Ecto neural progenitor cell (in vitro differentiated cells): ENCODE measurements around the gene CMC2.
A peak's percentile ranks its signal among the peaks of the same experiment; 100 is the strongest.

Experiments
- DNase-seq: peaks from one replicate; pipeline ENCODE4 v3.0.0-alpha.2; 2018; ENCODE audit warnings: low spot score

The CMC2 gene

DNA sequence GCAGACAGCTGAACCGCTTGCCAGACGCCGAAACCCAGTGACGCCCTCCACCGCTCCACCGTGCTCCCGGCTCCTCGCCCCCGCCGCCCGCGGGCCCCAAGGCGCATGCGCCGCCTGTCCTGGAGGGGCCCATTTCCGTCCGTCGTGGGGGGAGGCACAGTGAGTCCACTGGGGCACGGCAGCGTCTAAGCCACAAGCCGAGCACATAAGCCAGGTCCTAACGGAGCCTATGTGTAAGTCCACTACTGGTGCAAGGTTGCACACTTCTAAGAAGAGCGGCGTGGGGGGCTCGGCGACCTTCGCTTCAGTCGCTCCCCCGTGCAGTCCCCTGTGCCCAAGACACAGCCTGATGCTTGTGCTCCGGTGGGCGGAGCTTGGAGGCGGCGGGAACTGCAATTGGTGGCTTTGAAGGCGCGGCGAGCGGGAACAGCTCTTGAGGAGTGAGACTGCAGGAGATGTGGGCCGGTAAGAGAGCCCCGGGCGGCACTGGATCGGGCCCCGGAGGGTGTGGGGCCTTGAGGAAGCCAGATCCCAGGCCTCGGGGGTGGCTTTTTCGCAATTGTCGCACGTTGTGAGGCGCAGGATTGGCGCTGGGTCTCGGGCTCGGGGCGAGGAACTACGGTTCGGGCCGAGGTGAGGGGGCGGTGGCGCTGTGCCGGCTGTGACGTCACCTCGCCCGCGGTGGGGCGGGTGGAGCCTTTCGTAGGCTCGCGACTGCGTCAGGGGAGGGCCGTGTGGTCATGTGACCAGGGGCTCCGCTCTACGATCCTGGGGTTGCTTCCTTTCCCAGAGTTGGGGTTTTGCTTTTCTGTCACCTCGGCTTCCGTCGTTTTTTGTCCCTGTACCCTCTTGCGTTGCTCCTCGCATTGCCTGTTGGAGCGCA lies at the start of gene CMC2, which contains the start of gene CENPN:
TSS of gene CMC2 (minus strand) at position 73 of the 883 bp plus-strand sequence. CDS start 9,491 bp downstream, outside the sequence.
TSS of gene CENPN (plus strand) at position 402 of the 883 bp plus-strand sequence. CDS start 4,726 bp downstream, outside the sequence.
- DNase-seq, result peak; percentile 99

DNA sequence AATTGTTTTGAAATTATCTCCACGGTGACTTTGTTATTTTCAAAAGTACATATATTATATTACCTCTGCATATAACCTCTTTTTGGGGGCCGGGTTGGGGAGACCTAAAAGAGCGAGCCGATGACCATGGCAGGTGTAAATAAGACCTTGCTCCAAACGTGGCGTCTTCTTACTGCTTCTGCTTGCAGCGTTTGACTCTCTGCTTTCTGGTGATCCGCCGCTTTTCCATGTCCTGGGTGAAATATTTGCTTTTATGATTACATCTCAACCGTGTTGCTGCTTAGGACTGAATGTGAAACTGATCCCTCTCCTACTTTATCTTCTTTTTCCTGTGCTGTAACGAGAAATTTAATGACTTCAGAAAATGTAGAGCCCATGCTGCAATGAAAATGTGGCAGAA lies 47.1 kb upstream of the CMC2 start:
- DNase-seq, result no peak

DNA sequence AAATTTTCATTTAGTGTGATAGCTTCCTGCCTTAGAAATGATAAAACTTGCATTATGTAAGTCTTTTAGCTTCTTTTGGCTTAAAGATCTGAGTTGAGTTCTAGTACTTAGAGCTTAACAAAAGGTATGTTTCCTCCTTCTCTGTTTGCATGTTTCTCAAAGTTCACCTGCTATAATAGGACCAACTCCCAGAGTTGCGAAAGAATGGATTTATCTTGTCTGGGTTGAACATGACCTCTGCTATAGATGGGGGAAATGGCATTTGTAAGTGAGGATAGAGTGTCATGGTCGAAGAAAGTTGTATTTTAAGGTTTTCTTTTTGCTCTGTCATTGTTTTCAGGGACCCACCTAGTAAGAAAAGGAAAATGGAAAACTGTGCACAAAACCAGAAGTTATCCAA lies 36.1 kb upstream of the CMC2 start:
- DNase-seq, result no peak

DNA sequence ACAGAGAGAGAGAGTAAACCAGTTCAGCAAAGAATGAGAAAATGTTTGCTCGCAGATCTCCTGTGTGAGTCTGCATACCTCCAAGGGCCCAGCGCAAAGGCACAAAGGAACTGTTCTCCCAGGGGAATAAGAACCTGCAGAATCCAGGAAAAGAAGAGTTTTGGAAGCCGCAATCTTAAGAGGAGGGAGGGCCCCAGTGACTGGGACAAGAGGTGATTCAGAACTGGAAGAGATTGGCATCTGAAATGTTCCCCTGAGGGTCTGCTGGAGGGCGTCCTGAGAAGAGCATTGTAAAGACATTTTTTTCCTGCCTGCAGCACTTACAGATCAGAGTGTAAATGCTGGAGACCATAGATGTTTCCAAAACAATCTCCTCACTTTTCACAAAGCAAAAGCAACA lies 35.0 kb upstream of the CMC2 start:
- no peak for DNase-seq

DNA sequence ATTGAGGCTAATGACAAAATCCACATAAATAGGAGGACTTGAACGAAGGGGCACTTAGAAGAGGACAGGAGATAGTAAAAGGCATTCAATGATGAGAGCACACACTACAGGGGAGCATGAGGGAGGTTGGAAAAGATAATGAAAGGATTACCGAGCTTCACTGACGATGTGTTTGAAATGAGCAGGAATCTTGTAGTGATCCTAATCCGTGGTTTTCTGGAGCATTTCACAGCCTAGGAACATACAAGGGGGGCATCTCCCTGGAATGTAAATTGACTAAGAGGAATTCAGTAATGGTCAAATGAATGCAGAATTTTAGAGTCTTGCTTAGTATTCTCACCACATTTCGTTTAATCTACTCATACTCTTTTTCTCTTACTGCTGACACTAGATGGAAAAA lies 34.2 kb upstream of the CMC2 start:
- no peak for DNase-seq

DNA sequence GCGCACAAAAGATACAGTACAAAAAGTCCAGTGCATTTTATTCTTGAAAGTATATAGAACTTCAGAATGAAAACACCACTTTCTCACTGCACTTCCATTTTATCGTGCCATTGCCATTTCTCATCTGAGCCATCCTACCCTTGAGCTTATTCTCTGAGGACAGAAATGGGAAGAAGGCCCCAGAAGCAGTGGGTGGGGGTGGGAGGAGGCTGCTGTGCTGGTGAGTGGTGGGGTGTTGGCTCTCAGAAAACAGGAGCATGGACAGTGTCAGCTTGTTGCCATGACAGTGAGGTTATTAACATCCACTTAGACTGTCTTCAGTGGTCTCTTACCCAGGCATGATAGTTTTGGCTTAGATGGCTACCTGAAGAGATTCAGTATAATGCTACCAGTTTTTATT lies 33.4 kb upstream of the CMC2 start:
- no peak for DNase-seq

DNA sequence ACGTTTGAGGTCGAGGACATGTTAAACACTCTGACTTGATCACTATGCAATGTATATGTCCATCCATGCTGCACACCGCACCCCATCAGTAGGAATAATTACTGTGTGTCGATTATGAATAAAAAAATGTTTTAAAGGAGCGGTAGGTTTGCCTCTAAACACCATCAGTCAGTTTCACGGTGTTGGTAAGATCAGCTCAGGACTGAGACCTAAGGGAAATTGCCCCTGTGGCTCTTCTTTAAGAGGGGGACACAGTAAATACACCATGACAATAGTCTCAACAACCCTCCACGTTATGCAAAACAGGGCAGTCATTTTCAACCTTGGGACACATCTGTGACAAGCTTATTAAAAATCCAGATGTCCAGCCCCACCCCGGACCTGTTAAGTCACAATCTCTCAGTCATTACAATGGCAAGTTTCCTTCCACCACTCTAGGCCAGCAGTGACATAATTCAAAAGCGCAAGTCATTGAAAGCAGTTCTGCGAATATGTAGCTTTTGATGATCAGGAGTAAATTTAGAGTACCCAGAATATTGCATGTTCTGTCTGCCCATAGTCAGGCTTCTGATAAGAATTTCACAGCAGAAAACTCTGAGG lies 30.2 kb upstream of the CMC2 start:
- no peak for DNase-seq

DNA sequence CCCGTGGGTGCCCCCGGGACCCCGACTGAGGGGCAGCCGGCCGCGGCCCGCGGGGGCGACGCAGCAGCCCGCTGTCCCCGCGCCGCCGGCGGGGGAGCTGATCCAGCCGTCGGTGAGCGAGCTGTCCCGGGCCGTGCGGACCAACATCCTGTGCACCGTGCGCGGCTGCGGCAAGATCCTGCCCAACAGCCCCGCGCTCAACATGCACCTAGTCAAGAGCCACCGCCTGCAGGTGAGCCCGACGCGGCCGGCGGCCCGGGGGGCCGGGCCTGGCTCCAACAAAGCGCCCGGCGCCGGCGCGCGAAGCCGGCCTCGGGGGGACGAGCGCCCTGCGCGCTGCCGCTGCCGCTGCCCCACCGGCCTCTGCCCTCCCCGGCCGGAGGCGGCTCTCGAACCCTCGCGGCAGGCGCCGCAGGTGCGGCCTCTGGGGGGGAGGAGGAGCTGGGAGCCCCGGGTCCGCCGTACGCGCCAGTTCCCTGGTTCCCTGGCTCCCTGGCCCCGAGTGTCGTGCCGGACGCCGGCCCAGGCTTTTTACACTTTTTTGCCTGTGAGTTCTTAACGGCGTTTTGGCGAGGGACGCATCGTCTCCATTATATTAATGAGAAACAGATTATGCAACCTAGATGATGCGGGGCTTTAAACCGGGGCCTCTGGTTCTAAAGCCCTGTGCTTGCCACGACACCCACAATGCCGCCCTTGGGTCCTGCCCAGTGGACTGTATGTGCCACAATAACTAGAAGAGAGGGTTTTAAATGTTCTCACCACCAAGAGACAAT lies 29.5 kb upstream of the CMC2 start:
- peak; percentile 65 for DNase-seq

DNA sequence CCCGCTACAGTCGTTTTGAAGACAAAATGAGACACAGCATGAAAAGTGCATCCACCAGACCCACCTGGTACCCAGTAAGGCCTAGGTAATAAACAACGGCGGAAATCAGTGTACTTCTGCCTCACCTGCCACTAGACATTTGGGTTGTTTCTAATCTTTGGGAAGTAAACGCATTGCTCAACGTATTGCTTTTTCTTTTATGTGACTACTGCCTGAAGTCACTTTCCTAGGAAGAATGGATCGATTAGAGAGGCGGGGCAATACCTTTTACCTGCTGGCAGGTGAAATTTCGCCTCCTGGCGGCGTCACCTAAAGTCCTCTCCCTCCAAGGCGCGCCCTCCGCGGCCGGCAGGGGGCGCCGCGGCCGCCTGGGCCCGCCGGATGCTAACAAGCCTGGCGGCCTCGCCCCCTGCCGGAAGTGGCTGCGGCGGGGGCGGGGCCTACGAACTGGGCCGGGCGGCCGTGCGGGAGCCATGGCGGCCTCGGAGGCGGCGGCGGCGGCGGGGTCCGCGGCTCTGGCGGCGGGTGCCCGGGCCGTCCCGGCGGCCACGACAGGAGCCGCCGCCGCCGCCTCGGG lies 28.8 kb upstream of the CMC2 start, which contains the start of gene ATMIN:
TSS of gene ATMIN (plus strand) at position 445 of the 577 bp plus-strand sequence. CDS start at position 474, 29 bp downstream.
- peak; percentile 90 for DNase-seq

DNA sequence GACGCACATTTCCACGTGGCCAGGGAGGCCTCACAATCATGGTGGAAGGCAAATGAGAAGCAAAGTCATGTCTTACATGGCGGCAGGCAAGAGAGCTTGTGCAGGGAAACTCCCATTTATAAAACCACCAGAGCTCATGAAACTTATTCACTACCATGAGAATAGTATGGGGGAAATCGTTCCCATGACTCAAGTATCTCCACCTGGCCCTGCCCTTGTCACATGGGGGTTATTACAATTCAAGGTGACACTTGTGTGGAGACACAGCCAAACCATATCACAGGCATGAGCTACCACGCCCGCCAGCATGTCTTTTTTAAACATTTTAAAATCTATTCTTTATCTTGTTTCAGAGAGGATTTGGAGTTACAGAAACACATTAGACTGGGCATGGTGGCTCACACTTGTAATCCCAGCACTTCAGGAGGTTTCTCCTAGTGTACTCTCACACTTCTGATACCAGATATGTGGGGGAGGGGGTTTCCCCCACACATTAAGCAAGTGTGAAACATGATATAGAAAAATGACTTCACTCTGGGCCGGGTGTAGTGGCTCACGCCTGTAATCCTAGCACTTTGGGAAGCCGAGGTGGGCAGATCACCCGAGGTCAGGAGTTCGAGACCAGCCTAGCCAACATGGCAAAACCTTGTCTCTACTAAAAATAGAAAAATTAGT lies 23.4 kb upstream of the CMC2 start:
- no peak for DNase-seq

DNA sequence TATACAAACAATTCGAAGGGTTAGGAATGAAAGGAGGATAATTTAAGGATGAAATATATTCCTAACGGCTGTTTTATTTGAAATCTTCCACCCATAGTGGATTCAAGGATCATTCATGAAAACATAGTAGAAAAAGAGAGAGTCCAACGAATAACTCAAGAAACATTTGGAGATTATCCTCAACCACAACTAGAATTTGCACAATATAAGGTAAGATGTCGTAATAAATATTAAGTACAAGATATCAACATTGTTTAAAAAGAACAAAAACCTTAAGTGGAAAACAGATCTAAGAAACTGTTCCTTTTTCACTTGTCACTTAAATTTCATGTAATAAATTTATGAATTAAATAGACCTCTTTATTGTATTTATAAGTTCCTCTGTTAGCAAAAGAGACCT lies 19.7 kb upstream of the CMC2 start:
- no peak for DNase-seq

DNA sequence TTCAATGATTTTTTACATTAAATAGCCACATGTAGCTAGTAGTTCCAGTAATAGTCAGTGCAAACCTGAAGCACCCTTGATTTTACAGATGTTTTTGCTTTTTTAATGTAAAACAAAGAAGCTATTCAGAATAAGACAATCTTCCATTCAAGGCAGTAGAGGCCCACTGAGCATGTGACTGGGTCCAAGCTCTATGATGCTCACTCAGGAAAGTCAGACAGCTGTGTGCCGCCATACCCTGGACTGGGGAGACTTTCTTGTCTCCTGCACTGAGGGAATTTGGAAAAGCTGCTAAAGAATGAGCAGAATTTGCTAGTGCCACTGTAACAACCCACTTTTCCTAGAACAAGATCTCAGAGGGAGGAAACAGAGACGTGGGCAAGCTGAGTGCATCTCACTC lies 11.8 kb upstream of the CMC2 start:
- no peak for DNase-seq

DNA sequence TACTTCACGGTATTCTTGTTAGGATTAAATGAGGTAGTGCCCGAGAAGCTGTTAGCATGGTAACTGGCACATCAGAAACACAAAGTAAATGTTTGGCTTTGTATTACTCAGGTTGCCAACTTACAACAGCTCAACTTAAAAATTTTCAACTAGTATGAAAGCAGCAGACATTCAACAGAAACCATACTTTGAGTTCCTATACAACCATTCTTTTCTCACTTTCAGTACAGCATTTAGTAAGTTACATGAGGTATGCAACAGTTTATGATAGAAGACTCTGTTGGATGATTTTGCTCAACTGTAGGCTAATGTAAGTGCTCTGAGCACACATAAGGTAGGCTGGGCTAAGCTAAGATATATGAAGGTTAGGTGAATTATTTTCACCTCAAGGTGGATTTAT lies 8.0 kb upstream of the CMC2 start:
- no peak for DNase-seq

DNA sequence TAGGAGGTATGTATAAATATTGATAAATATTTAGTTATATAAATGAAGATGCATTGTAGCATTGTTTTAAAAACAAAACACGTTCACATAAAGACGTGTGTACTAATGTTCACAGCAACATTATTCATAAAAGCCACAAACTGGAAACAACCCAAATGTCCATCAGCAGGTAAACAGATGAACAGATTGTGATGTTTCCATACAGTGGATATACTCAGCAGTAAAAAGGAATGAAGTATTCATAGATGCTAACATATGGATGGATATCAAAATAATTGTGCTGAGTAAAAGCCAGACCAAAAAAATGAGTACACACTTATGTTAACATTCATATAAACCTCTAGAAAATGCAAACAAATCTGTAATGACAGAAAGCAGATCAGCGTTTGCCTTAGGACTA lies 6.3 kb upstream of the CMC2 start:
- DNase-seq, result no peak

DNA sequence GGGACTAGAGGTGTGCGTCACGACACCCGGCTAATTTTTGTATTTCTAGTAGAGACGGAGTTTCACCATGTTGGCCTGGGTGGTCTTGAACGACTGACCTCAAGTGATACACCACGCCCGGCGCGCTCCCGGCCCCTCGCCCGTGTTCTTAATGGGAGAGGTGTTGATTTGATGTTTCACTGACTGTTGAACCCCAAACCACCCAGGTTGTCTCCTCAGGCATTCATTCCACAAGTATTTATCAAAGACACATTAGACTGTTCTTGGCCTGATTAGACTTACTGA lies 1.8 kb upstream of the CMC2 start:
- DNase-seq, result no peak

DNA sequence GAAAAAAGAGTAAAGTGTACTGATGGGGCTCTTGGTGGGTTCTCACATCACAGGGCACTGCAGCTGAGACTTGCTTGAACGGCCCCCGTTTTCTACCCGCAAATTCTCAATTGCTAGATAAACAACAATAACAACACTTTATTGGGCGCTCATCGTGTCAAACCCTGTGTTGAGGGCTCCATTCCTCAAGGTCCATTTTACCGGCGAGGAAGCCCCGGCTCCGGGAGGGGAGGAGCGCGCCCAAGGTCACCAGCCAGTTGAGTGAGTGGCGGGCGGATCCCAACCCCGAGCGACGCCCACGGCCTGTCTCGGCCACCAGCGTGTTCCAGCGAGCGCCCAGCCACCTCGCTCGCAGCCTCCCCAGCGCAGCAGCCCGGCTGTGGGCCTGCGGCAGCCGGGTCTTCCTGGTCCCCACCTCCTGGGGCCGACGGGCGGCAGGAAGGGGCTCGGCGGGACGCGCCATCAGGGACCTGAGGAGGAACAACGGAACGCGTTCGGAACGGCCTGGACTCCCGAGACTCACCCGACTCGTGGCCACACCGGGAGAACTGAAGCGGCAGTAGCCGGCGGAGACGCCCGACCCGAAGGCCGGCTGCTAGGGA lies 373 bp downstream of the CMC2 start:
- DNase-seq, result no peak

DNA sequence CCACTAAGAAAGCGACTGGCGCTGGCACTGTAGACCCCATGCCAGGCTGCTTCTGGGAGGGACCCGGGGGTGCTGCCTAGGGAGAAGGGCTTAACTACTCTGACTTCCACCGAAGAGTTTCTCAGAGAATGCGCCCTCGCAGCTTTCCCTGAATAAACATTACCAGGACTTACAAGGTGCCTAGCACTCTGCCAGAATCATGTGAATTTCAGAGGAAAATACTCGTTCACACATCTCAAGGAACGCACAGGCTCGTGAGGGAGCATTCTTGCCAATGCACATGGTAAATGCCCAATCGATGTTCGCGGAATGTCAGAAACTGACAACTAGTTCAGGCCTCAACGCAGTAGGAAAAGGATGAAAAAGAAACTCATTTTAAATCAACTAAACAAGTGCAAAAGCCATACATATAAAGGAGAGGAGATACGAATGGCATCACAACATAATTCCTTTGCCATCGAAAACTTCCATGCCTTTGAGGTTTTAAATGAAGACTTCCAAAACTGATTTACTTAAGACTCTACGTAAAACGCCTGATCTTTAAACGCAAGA lies 999 bp downstream of the CMC2 start:
- no peak for DNase-seq

DNA sequence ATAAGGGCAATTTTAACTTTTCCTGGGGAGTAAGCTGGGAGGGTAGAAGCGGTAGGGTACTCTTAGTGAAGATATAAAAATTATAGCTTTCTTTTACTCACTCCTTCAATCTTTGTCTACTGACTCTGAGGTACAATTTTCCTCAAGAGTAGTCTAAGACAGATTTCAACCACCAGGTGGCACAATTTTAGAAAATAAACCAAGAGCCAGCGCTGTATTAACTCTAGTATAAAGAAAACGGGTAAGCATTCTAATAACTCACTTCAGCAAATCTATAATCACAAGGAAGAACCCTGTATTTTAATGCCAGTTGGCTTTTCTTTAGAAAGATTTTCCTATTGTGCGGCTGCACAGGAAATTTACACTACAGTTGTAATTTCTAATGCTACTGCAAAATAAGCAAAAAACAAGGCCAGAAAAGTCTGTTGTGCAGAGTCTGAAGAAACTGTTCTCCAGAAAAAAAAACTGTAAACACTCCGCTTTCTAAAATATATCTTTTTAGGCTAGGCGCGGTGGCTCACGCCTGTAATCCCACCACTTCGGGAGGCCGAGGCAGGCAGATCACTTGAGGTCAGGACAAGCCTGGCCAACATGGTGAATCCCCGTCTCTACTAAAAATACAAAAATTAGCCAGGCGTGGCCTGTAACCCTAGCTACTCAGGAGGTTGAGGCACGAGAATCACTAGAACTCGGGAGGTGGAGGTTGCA lies 1.9 kb downstream of the CMC2 start:
- DNase-seq, result no peak

DNA sequence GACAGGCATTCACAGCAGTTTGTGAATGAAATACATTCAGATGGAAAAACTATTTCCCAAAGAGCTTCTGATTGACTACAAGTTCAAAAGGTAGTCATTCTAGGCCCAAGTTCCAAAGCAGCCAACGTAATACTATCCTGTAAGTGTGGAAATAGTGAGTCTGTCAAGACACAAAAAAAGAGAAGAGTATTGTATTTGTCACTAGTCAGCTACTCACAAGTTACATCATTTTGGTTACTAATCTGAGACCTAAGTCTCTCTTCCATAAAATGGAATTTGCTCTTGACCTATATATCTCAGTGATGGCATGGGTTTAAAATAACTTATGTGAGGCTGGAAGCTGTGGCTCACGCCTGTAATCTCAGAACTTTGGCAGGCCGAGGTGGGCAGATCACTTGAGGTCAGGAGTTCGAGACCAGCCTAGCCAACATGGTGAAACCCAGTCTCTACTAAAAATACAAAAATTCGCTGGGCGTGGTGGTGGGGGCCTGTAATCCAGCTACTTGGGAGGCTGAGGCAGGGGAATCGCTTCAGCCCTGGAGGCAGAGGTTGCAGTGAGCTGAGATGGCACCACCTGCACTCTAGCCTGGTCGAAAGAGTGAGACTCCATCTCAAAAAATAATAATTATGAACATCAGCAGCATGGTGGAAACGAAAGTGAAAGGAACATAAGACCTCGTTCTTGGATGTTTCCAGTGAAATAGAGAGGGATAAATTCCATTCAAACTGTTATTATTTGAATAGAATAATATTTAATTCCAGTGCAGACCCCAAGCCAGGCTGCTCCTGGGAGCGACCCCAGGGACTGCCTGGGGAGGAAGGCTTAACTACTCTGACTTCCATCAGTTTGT lies 2.9 kb downstream of the CMC2 start:
- DNase-seq, result no peak

DNA sequence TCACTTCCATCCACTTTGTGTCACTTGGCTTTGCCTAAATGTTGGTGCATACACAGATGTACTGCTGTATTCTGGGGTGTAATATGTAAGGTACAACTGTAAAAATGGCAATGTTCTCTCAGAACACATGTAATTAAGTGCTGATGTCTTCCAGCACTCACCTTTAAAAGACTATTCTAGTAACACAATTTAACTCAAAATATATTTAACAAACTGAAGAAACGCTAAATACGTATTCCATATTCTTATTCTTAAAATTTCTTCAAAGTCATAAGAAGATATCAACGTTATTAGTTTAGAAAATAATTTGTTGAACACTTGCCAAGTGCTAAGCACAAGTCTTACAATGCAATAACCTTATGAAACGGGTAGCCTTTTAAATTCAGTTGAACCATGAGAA lies 3.6 kb downstream of the CMC2 start:
- DNase-seq, result no peak
